Muscle of leg (tissue), 11 donors: ENCODE data around the gene STIP1. TPM values are rescaled to one million over a fixed set of nuclear protein-coding genes. Genes with fewer than 3 reads are reported as not detected.

Source experiments
- DNase-seq: peaks from one replicate; pipeline ENCODE4 v3.0.0; 2013
- H3K27ac ChIP-seq: one replicate; pipeline ENCODE4 v1.5.1; 2013; ENCODE audit warnings: mild to moderate bottlenecking, low read length, control low read depth
- H3K27me3 ChIP-seq: one replicate; pipeline ENCODE4 v1.6.1; 2013; ENCODE audit warnings: low read length; ENCODE audit not compliant: control insufficient read depth, insufficient read depth
- H3K36me3 ChIP-seq: one replicate; pipeline ENCODE4 v1.6.1; 2013; ENCODE audit warnings: low read length; ENCODE audit not compliant: control insufficient read depth, insufficient read depth
- H3K4me1 ChIP-seq: one replicate; pipeline ENCODE4 v1.6.1; 2013; ENCODE audit warnings: low read length; ENCODE audit not compliant: control insufficient read depth, insufficient read depth
- H3K4me3 ChIP-seq: one replicate; pipeline ENCODE4 v1.5.1; 2013; ENCODE audit warnings: low read length, control low read depth
- H3K9me3 ChIP-seq: replicated peaks from 2 replicates; pipeline ENCODE4 v1.6.1; 2013; ENCODE audit warnings: low read depth, low read length; ENCODE audit not compliant: control insufficient read depth
- WGBS: methylation state at CpG from one replicate; pipeline ENCODE4 v1.1.5; 2013; ENCODE audit warnings: missing lambda C conversion rate; ENCODE audit not compliant: insufficient coverage; 5-methylcytosine and 5-hydroxymethylcytosine counted together
- polyA plus RNA-seq, 8 donors: library from polyadenylated mRNA; unstranded; fragments of 120-200 nt; gene quantifications; one replicate each; pipeline versions ENCODE4 v1.2.1 to v1.2.3, GENCODE V29; 2013; ENCODE audit warnings: inconsistent platforms in 1 of 8, low replicate concordance in 1 of 8; ENCODE audit not compliant: insufficient read length in 8 of 8, insufficient read depth in 1 of 8
- total RNA-seq: library from RNA; stranded (reverse); fragments of 120-200 nt; gene quantifications from one replicate; pipeline ENCODE4 v1.2.4, GENCODE V29; 2013

STIP1 gene
- total and polyA plus RNA-seq, 9 donors: 90.7 to 141 (median 128) TPM

GRCh38 chr11:64207256-64208085, 21.5 kb downstream of the STIP1 start:
- DNase-seq: peak; percentile 91
- 29% methylated on average over 19 of the region's 30 CpGs for WGBS
- Histone ChIP-seq H3K4me1 (peaks cover 59% of the 10 kb centered on the region), H3K27me3 (no peaks in the 10 kb centered on the region), H3K36me3 (peaks cover 41% of the 10 kb centered on the region), H3K4me3 (peak overlapping the region; percentile 20), H3K9me3 (no peaks in the 10 kb centered on the region), H3K27ac (peak overlapping the region; percentile 94)

DNA sequence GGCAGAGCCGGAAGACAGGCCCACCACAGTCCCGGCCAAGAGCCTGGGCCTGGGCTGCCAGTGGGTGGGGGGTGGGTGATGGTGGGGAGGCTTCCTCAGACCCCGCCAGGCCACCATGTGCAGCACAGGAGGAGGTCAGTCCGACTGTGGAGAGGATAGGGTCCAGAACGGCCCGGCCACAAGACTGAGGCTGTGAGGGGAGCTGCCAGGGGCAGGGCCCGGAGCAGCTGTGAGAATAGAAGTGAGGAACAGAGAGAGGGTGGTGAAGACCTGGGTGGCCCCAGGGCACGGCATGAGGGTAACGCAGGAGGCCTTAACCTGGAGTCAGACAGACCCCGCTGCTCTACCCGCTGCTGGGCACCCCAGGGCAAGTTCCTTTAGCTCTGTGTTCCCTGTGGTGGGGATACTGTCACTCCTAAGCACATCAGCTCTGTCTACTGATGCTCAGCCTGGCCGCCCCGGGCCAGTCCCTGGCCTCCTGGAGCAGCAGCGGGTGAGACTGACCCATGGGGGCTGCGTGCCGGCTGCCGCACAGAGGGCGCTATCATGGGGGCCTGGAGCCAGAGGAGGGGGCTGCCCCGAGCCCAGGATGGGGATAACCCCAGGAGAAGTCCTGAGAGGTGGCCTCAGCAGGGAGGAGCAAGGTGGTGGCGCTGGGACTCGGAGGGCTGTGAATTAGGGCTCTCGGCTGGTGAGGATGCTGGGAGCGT, 22.3 kb downstream of the STIP1 start:
- Histone ChIP-seq H3K4me3 (peak overlapping the region; percentile 20), H3K4me1 (peaks cover 59% of the 10 kb centered on the region), H3K36me3 (peaks cover 33% of the 10 kb centered on the region), H3K27me3 (no peaks in the 10 kb centered on the region), H3K27ac (peak overlapping the region; percentile 94), H3K9me3 (no peaks in the 10 kb centered on the region)
- WGBS: 71% methylated on average over 17 of the region's 23 CpGs
- peak; percentile 33 for DNase-seq

DNA sequence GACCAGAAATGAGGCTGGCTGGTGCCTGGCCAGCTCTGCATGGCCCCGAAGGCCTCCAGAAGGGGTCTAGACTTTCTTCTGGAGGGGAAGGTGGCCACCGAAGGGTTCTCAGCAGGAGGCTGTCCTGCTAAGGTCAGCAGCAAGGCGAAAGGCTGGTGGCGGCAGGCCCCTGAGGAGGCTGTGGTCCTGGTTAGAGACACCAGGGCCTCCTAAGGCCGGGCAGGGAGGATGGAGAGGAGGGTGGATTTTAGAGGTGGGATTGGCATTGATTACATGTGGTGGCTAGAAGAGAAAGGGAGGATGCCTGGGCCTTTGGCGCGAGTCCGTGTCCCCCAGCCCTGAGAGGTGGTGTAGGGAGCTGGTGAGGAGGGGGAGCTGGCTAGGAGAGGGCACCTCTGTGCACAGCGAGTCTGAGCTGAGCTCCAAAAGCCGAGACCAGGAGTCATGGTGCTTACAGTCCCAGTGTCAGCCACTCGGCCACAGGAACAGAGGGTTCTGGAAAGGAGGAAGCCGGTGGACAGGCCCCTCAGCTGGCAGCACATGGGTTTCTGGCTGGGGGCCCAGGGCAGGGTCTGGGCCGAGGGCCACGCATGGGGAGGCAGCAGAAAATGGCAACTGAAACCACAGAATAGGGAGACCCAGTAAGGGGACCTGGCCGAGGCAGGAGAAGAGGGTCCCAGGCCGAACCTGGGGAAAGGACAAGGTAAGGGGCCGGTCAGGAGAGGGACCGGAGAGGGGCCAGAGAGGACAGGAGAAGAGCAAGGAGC, 23.0 kb downstream of the STIP1 start:
- H3K4me1 ChIP-seq: peaks cover 56% of the 10 kb centered on the region

GRCh38 chr11:64209563-64209843, 23.5 kb downstream of the STIP1 start:
- peaks cover 50% of the 10 kb centered on the region for H3K4me1 ChIP-seq
- no peak for DNase-seq
- peaks cover 21% of the 10 kb centered on the region for H3K36me3 ChIP-seq
- H3K9me3 ChIP-seq: no peaks in the 10 kb centered on the region
- H3K4me3 ChIP-seq: no peak overlapping the region
- H3K27me3 ChIP-seq: no peaks in the 10 kb centered on the region
- H3K27ac ChIP-seq: no peak overlapping the region
- 83% methylated on average over 6 of the region's 8 CpGs for WGBS

More for the DNA sequence above, 23.0 kb downstream of the STIP1 start:
- no peaks in the 10 kb centered on the region for H3K9me3 ChIP-seq
- peak; percentile 30 for DNase-seq
- H3K4me3 ChIP-seq: no peak overlapping the region
- H3K36me3 ChIP-seq: peaks cover 26% of the 10 kb centered on the region
- no peaks in the 10 kb centered on the region for H3K27me3 ChIP-seq
- 68% methylated on average over 18 of the region's 18 CpGs for WGBS
- H3K27ac ChIP-seq: peak overlapping the region; percentile 94

DNA sequence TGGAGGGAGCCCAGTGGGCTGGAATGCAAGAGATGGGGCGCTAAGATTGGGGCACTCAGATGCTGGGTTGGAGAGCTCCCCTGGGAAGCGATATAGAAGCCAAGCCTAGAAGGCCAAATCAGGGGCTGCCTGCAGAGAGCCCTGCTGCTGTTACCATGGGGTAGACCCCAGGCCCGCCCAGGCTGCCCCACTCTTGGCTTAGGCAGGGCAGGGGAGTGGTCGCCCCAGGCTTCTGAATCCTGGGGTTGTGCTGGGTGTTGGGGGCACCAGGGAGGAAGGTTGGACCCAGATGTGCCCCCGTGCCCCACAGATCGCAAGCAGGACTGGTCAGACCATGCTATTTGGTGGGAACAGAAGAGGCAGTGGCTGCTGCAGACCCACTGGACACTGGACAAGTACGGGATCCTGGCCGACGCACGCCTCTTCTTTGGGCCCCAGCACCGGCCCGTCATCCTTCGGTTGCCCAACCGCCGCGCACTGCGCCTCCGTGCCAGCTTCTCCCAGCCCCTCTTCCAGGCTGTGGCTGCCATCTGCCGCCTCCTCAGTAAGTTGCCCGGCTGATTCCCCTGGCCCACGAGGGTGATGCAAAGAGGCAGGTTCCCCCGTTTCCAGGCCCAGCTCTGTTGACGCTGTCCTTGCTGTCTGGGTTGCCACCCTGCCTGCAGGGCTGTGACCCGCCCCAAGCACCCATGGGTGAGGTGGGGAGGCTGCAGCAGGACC, 24.5 kb downstream of the STIP1 start:
- WGBS: 84% methylated on average over 23 of the region's 24 CpGs
- H3K36me3 ChIP-seq: peaks cover 16% of the 10 kb centered on the region
- peaks cover 43% of the 10 kb centered on the region for H3K4me1 ChIP-seq
- no peaks in the 10 kb centered on the region for H3K9me3 ChIP-seq
- H3K27me3 ChIP-seq: no peaks in the 10 kb centered on the region
- no peak for DNase-seq
- no peak overlapping the region for H3K27ac ChIP-seq
- no peak overlapping the region for H3K4me3 ChIP-seq

DNA sequence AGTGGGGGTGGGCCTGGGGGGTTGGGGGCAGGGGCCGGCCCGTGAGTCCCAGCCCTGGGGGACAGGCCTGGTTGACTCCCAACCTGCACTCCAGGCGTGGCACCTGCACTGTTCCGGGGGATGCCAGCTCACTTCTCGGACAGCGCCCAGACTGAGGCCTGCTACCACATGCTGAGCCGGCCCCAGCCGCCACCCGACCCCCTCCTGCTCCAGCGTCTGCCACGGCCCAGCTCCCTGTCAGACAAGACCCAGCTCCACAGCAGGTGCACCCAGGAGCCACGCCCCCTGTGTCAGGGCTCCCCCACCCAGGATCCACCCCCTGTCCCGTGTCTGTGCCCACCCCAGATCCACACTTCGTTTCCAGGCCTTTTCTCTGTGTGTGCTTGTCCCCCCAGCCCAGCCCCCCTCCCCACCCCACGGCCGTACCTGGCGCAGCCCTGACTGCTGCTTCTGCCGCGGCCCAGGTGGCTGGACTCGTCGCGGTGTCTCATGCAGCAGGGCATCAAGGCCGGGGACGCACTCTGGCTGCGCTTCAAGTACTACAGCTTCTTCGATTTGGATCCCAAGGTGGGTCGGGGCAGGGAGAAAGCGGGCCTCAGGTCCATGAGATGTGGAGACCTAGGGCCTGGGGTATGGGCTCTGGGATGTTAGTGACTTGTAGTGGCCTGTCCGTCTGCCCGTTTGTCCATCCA, 25.4 kb downstream of the STIP1 start:
- WGBS: 78% methylated on average over 18 of the region's 30 CpGs

DNA sequence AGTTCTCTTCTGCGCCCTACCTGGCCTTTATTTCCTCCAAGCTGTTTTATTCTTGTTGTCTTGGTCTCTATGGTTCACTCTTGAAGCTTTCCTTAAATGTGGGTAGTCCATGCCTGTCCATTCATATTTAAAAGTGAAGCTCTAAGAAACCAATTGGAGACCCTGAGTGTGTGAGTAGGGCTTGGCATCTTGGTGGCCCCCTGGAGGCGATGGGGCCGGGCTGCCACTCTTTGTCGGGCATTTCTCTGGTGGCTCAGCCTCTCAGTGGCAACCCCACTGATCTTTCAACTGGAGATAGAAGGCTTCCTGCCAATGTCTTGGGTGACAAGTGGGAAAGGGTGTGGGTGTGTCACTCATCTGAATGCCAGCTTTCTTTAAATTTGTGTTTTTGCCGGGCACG, 30.9 kb downstream of the STIP1 start:
- no peak for DNase-seq
- Histone ChIP-seq H3K4me1 (peaks cover 16% of the 10 kb centered on the region), H3K9me3 (no peaks in the 10 kb centered on the region), H3K27ac (no peak overlapping the region), H3K36me3 (peaks cover 14% of the 10 kb centered on the region), H3K4me3 (no peak overlapping the region), H3K27me3 (no peaks in the 10 kb centered on the region)
- 93% methylated on average over 3 of the region's 6 CpGs for WGBS

More for the DNA sequence above, 25.4 kb downstream of the STIP1 start:
- Histone ChIP-seq H3K27me3 (no peaks in the 10 kb centered on the region), H3K36me3 (peaks cover 8% of the 10 kb centered on the region), H3K9me3 (no peaks in the 10 kb centered on the region), H3K4me3 (no peak overlapping the region), H3K4me1 (peaks cover 38% of the 10 kb centered on the region), H3K27ac (no peak overlapping the region)
- DNase-seq: no peak

DNA sequence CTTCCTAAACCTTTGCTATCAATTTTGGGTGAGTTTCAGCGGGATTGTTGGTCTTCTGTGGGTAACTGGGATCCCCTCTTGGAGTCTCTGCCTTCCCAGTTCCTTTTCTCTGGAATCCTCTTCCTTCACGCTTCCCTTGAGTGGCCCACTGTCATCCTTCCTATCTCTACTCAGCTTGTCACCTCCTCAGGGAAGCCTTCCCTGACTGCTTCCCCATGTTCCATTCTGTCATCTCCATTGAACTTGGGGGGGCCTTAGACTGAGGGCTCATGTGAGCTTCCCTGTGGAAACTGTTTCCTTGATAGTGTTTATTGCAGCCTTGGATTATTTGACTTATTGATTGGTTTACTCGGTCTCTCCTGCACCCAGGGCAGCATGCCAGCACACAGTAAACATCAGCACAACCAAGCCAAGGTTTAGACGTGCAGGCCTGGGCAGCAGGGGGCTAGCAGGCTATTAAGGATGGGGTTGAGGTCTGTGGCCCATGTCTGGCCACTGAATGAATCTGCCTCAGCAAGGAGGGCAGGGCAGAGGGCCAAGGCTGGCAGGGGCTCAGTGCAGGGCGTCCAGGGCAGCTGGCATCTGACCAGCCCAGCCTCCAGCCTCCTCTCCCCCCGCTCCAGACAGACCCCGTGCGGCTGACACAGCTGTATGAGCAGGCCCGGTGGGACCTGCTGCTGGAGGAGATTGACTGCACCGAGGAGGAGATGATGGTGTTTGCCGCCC, 32.8 kb downstream of the STIP1 start:
- no peak for DNase-seq
- peaks cover 18% of the 10 kb centered on the region for H3K36me3 ChIP-seq

GRCh38 chr11:64219354-64219684, 33.3 kb downstream of the STIP1 start:
- H3K27me3 ChIP-seq: no peaks in the 10 kb centered on the region
- H3K4me3 ChIP-seq: no peak overlapping the region
- WGBS: no CpG with 5 or more reads among the region's 7 CpGs
- H3K4me1 ChIP-seq: peaks cover 36% of the 10 kb centered on the region
- DNase-seq: no peak
- H3K36me3 ChIP-seq: peaks cover 22% of the 10 kb centered on the region
- no peak overlapping the region for H3K27ac ChIP-seq
- H3K9me3 ChIP-seq: no peaks in the 10 kb centered on the region

More for the DNA sequence above, 32.8 kb downstream of the STIP1 start:
- Histone ChIP-seq H3K27me3 (no peaks in the 10 kb centered on the region), H3K9me3 (no peaks in the 10 kb centered on the region), H3K4me3 (no peak overlapping the region), H3K4me1 (peaks cover 30% of the 10 kb centered on the region), H3K27ac (no peak overlapping the region)
- 47% methylated on average over 4 of the region's 11 CpGs for WGBS
